Renal cortical epithelial cell (primary cell): Measurements from ENCODE around the gene CDHR1. TPM values are rescaled to one million over a fixed set of nuclear protein-coding genes. Genes with fewer than 3 reads are reported as not detected.
"Not testable (repeated sequence)": the region's sequence is repeated elsewhere in the genome, so short reads cannot be mapped to it uniquely, and the experiment has no call there.

ENCODE experiments used
- DNase-seq: peaks from one replicate; pipeline ENCODE4 v3.0.0-alpha.2; 2011; ENCODE audit warnings: low read depth
- total RNA-seq: library from RNA; depleted of rRNA; stranded (reverse); fragments of >200 nt; gene quantifications from 2 replicates; pipeline ENCODE4 v1.2.3, GENCODE V29; 2014

The CDHR1 gene
- total RNA-seq: 12.5 and 108 TPM in 2 replicates

DNA sequence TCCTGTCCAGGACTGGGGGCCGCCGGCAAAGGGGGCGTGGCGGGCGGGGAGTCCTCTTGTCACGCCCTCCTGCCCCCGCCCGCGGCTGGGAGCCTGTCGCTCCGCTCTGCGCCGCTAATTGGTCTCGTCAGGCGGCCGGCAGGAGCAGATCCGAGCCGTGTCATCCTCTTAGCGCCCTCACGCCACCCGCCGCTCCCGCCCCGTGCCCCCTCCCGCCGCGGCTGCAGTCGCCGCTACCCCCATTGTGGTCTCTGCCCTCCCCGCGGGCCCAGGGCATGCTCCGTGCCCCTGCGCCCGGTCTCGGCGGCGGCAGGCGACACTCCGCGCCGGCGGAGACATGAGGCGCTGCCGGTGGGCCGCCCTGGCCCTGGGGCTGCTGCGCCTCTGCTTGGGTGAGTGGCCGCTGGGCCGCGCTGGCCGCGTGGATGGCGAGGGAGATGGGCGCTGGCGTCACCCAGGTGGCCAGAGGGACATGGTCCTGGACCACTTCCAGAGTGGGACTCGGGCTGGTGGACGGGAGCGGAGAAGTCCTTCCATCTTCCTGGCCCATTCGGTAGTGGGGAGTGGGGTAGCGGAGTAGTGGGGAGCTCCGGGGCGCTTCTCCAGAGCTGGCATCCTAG is at the start of gene CDHR1:
TSS of gene CDHR1 (plus strand) at position 114 of the 620 bp plus-strand sequence. CDS start at position 338, 224 bp downstream.
- no peak for DNase-seq

GRCh38 chr10:84147347-84147746 is 47.0 kb upstream of the CDHR1 start:
- DNase-seq: no peak

GRCh38 chr10:84148006-84148597 is 46.2 kb upstream of the CDHR1 start:
- peak; percentile 67 for DNase-seq

DNA sequence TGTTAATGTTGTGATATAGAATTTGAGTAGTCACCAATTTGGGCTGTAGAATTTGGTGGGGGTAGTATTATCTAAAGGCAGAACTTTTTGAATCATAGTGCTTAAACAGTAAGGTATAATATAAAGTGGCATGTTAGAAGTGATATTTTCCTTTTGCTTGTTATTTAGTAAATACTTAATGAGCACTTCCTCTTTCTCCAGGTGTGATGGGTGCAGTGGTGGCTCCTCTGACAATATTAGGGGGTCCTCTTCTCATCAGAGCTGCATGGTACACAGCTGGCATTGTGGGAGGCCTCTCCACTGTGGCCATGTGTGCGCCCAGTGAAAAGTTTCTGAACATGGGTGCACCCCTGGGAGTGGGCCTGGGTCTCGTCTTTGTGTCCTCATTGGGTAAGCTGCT is 44.5 kb upstream of the CDHR1 start:
- no peak for DNase-seq

- no peak for DNase-seq
Observed at GRCh38 chr10:84152769-84153168, 41.6 kb upstream of the CDHR1 start.

DNA sequence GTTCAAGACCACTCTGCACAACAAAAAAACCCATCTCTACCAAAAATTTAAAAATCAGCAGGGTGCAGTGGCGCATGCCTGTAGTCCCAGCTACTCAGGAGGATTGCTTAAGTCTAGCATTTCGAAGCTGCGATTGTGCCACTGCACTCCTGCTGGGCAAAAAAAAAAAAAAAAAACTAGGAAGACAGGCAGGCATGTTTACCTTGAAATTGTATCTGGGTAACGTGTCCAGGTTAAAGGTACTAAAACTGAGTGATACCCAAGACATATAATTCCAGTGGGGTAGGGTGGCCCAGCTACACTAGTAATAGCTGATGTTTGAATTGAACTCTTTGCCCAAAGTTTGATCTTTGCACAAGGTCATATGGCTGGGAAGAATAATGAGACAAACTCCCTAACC is 38.8 kb upstream of the CDHR1 start:
- DNase-seq: no peak

DNA sequence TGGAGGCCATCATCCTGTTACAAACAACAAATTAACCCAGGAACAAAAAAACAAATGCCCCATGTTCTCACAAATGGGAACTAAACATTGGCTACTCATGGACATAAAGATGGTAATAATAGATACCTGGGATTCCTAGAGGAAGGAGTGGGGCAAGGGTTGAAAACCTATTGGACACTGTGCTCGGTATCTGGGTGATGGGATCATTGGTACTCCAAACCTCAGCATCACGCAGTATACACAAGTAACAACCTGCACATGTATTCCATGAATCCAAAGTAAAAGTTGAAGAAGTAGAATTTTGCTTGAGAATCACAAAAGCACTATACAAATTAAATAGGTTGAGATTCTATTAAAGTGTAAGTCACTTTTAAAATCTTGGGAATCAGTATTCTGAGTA is 38.3 kb upstream of the CDHR1 start:
- DNase-seq: no peak

- DNase-seq: no peak
Observed at GRCh38 chr10:84156768-84157167, 37.6 kb upstream of the CDHR1 start.

GRCh38 chr10:84158061-84158460 is 36.3 kb upstream of the CDHR1 start:
- peak; percentile 61 for DNase-seq

DNA sequence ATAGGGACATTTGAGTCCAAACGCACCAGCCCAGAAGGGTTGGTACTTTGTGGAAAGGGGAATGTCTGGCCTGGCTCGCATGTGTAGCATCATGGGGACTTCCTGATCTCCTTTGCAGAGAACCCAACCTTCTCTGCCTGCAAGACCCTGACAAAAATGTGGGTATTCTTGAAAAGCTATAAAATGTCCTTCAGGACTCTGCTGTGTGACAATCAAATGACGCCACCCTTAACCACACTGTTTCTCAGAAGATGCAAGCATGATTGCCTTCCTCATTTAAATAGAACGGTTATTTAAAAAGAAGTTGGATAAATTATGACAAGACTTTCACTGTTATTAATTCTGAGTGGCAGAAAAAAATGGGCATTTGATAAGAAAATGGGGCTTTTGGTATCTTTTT is 35.8 kb upstream of the CDHR1 start:
- no peak for DNase-seq

- DNase-seq: no peak
Observed at GRCh38 chr10:84159076-84159685, 35.2 kb upstream of the CDHR1 start.

DNA sequence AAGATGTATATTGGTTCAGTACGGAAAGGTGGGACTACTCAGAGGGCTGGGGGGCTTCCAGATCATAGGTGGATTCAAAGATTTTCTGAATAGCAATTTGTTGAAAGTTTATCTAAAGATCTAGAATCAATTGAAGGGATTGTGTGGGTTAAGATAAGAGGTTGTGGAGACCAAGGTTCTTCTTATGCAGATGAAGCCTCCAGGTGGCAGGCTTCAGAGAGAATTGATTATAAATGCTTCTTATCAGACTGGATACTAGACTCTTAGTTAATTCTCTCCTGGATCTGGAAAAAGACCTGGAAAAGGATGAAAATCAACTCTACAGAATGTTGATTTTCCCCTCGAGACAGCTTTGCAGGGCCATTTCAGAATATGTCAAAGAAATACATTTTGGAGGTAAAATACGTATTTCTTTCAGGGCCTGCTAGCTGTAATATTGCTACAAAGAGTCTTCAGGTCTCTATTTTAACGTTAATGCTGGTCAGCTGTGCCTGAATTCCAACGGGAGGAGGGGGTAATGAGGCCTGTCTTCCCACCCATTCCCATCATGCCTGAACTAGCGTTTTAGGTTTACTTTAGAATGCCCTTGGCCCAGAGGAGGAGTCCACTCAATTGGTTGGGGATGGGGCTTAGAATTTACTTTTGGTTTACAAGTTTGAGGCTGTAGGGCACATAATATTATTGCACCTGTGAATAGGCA is 33.5 kb upstream of the CDHR1 start:
- no peak for DNase-seq

DNA sequence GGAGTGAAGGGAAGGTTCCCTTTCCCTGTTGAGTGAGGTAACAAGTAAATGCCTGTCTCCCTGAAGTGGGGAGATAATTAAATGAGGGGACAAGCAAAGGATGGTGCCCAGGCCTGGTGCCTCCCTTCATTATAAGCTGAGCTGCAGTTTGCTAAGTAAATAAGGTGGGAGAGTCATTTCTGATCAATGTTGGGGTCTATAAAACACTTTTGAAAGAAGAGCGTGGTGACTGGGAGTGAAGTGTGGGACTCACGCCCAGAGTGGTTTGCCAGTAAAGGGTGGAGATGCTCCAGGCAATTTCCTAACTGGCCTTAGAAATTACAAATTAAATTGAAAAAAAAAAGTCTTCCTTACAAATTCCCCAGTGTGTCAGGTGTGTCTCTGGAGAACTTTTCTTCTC is 30.3 kb upstream of the CDHR1 start:
- no peak for DNase-seq

DNA sequence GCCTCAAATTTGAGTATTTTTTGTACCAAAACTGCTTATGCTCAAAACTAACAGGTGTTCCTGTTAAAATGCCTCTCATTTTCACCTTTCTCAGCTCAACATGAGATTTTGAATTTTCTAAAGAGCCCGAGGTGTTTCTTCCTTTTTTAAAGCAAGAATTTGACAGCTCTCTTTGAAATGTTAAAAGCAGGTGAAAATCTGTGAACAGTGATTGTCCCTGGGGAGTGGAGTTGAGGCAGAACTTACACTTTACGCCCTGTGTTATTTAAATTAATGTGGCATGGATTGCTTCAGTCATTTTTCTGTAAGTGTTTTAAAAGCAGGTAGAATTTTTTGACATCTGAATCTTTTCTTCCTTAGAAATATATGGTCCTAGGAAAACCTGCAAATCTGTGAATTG is 29.9 kb upstream of the CDHR1 start:
- no peak for DNase-seq

GRCh38 chr10:84166620-84167288 is 27.6 kb upstream of the CDHR1 start:
- DNase-seq: peak; percentile 45

GRCh38 chr10:84167289-84167653 is 27.1 kb upstream of the CDHR1 start:
- peak; percentile 53 for DNase-seq

GRCh38 chr10:84168382-84168781 is 26.0 kb upstream of the CDHR1 start:
- DNase-seq: not testable (repeated sequence)

DNA sequence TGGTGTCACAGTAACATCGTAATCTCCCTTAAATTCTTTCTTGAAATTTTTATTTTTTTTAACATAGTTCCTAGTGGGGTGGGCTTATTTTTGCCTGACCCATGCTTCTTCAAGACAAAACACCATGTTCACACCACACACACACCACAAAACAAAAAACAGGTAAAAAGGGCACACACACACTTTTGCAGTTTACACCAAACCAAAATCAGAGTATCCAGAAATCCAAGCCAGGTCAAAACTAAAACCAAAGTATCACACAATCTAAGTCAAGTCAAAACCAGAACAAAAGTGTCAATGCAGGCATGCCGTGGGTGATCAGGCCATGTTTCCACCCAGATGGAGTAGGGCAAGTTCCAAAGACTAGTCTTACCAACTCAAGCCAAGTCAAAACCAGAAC is 23.1 kb upstream of the CDHR1 start:
- not testable (repeated sequence) for DNase-seq

DNA sequence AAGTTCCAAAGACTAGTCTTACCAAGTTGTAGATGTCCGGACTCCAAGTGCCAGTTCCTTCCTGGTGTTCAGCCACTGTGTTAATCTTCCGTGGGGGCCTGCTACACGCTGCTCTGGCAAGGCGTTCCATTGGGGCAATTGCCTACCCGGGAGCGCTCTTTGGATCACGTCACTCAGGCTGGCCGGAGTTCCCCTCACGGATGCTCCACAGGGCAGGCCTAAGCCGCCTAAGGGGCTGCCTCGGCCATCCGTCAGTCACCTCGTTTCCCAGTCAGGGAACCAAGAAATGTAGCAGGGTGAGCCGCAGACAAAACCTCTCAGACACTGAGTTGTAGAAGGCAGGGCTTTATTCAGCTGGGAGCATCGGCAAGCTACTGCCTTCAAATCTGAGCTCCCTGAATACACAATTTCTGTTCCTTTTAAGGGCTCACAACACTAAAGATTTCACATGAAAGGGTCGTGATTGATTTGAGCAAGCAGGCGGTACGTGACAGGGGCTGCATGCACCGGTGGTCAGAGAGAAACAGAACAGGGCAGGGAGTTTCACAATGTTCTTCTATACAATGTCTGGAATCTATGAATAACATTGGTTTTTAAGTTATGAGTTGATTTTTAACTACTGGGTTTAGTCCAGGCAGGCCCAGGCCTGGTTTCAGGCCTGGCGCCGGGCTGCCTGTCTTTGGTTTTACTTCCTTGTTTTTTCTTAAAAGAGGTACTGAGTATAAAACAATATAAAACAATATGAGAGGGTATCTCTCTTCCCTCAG is 22.5 kb upstream of the CDHR1 start:
- peak; percentile 68 for DNase-seq

- no peak for DNase-seq
Observed at GRCh38 chr10:84172467-84173356, 21.6 kb upstream of the CDHR1 start.
